Activated T-cell treated with anti-CD3 and anti-CD28 coated beads for 1 hour (primary cell): Measurements from ENCODE around the gene GOLGA6L22.
"Not testable (repeated sequence)": the region's sequence is repeated elsewhere in the genome, so short reads cannot be mapped to it uniquely, and the experiment has no call there.

Experiments
- DNase-seq: peaks from one replicate; pipeline ENCODE4 v3.0.0-alpha.2; 2020; ENCODE audit warnings: low read depth

The GOLGA6L22 gene, protein sequence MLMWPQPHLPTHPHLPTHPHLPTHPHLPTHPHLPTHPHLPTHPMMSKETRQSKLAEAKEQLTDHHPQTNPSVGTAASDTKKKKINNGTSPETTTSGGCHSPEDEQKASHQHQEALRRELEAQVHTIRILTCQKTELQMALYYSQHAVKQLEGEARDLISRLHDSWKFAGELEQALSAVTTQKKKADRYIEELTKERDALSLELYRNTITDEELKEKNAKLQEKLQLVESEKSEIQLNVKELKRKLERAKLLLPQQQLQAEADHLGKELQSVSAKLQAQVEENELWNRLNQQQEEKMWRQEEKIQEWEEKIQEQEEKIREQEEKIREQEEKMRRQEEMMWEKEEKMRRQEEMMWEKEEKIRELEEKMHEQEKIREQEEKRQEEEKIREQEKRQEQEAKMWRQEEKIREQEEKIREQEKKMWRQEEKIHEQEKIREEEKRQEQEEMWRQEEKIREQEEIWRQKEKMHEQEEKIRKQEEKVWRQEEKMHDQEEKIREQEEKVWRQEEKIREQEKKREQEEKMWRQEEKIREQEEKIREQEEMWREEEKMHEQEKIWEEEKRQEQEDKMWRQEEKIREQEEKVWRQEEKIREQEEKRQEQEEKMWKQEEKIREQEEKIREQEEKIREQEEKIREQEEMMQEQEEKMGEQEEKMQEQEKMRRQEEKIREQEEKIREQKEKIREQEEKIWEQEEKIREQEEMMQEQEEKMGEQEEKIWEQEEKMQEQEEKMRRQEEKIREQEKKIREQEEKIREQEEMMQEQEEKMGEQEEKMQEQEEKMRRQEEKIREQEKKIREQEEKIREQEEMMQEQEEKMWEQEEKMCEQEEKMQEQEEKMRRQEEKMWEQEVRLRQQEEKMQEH

DNA sequence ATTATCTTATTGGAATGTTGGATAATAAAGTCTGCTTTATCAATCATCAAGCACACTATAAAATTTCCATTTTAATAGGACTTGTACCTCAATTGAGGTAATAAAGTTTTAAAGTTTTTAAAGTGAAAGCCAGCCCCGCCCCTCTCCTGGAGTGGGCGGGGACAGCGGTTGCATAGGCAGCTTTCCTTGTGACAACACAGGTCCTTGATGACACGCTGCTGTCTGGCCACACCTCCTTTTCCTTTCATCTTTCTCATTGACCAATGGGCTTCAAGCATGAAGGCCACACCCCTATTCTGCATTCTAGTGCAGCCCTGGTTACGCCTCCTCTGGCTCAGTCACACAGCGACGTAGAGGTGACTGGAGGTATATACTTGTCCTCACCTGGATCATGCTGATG lies at the start of gene GOLGA6L22:
Gene GOLGA6L22, plus strand, starts transcription at position 301 of the 400 bp plus-strand sequence. Its CDS starts 91 bp downstream, at position 392.
- DNase-seq = not testable (repeated sequence)

- not testable (repeated sequence) for DNase-seq
Measured at GRCh38 chr15:22417288-22417687, 41.4 kb upstream of the GOLGA6L22 start.

- not testable (repeated sequence) for DNase-seq
Measured at GRCh38 chr15:22417795-22418194, 40.9 kb upstream of the GOLGA6L22 start.

DNA sequence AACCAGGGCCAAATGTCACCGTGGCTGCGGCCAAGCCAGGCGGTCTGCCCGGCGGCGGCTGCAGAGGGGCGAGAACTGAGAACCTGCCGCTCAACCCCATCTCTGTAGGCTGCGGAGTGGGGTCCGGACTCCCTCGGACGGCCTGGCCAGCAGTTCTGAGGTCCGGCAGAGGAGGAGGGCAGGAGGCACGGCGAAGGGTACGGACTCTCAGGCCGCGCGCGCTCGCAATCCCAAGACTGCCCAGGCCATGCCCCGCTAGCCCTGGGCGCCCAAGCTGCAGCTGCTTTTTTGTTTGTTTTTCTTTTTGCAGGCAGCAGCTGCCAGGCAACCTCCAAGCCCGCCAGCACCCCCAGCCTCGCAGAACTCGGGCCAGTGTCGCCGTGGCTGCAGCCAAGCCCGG lies 40.5 kb upstream of the GOLGA6L22 start:
- DNase-seq = not testable (repeated sequence)

- not testable (repeated sequence) for DNase-seq
Measured at GRCh38 chr15:22418666-22419065, 40.0 kb upstream of the GOLGA6L22 start.

GRCh38 chr15:22420340-22420739 lies 38.4 kb upstream of the GOLGA6L22 start:
- not testable (repeated sequence) for DNase-seq

DNA sequence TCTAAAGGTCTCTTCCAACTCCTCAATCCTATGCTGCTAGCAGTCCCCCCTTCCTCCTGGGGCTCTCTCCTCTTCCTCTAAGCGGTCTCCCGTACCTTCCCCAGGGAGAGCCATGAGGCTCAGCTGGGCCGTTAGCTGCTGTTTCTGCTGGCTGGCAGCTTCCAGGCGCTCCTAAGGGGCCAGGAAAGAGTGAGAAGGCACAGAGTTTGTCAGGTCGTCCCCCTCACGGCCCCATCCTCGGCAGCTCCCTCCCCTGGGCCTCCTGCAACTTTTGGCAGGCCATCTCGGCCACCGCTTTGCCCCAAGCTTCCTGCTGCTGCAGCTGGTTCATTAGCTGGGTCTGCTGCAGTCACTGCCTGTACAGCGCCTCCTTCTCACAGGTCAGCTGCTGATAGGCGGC lies 29.3 kb upstream of the GOLGA6L22 start:
- DNase-seq = not testable (repeated sequence)

DNA sequence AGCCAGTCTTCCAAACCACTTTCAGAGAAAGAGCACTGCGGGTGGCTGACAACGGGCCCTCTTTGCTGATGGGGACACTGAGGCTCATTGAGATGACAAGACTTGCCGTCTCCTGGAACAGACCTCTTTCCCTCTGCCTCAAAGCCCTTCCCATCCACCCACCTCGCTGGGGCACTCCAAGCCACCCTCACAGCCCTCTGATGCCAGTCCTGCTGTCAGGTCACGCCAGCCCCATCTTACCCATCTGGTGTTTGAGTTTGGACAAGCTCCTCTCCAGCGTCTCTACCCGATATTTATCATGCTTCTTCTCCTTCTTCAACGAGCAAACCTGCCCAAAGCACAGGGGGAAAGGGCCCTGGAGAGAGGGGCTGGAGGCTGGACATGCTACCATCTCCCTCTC lies 27.0 kb upstream of the GOLGA6L22 start:
- DNase-seq = not testable (repeated sequence)

- DNase-seq = peak; percentile 6
Measured at GRCh38 chr15:22494490-22495113, 35.9 kb downstream of the GOLGA6L22 start.

DNA sequence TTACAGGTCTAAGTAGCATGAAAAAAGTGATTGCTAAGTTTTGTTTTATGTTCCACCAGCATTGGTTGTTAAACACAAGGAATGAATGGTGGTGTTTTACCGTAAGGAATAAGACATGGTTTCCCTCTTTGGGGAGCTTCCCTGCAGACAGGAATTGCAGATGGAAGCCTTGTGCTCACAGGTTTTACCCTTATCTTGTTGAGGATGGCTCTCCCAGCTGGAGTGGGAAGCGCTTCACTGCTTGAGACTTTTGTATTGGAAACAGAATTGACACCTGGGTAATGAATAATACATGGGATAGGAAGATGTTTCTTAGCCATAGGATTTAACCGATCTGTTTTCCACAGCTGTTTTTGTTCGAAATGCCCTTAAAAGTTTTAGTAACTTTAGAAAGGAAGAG lies 38.5 kb downstream of the GOLGA6L22 start:
- not testable (repeated sequence) for DNase-seq

DNA sequence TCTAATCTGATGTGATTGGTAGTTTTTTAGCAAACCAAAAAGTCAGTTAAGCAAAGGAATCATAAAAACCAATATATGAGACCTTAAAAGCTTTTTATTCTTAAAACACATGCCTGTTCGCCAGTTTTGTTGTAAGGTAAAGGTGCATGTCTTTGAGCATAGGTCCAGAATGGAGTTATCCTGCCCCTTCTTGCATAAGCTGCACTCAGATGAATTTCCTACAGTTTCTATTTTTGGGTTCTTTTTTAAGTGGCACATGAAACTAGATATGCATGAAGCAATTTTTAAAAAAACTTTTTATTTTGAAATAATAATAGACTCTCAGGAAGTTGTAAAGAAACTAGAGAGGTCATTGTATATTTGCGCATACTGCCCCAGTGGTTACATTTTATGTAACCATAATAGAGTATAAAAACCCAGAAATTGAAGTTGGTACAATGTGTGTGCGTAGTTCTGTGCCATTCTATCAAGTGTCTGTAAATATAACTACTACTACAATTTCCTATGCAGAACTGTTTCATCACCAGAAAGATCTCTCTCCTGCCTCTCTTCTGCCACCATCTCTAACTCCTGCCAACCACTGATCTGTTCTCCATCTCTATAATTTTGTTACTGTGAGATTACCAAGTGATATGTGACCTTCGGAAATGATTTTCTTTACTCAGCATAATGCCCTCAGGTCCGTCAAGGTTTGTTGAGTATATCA lies 39.7 kb downstream of the GOLGA6L22 start:
- DNase-seq = not testable (repeated sequence)

DNA sequence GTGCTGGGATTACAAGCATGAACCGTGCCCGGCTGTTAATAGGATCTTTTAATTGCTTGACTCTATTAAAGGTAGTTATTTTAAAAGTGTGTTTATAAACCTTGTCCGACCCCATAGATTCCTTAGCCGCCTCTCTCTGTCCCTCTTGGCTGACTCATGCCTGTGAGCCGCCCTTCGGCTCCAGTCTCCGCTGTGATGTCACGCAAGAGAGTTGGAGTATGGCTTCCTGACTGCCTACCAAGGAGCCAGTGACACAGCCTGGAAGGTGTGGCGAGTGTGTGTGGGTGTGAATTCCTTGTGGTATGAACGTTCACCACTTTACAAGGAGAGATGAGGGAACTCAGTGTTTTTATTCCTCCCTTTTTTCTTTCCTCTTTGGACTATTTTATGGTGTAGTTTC lies 43.6 kb downstream of the GOLGA6L22 start:
- DNase-seq = not testable (repeated sequence)

DNA sequence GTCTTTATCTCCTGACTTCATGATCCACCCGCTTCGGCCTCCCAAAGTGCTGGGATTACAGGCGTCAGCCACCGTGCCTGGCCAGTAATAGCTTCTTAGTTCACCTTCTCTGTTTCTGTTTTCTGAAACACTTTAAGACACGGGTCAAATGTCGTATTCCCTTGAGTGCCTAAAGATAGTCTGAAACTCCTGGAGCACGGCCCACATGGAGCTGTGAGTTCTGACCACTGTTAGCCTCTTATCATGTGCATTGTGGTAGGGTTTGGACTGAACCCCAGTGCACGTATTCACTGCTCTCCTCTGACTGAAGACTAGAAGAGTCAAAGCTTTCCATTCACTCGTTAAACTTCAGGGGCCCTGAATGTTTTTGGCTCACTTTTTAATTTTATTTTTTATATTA lies 48.3 kb downstream of the GOLGA6L22 start:
- DNase-seq = not testable (repeated sequence)

GRCh38 chr15:22516140-22516539 lies 57.4 kb downstream of the GOLGA6L22 start:
- not testable (repeated sequence) for DNase-seq
